ENCODE measurements around the gene ZNF579.

ZNF579 gene

GRCh38 chr19:55580628-55581144 lies at the start of gene ZNF579:
TSS of gene ZNF579 (minus strand) at chr19:55580848. CDS start at chr19:55579639, 1,209 bp downstream.
- DNase-seq: peak; percentile 72 to 86

DNA sequence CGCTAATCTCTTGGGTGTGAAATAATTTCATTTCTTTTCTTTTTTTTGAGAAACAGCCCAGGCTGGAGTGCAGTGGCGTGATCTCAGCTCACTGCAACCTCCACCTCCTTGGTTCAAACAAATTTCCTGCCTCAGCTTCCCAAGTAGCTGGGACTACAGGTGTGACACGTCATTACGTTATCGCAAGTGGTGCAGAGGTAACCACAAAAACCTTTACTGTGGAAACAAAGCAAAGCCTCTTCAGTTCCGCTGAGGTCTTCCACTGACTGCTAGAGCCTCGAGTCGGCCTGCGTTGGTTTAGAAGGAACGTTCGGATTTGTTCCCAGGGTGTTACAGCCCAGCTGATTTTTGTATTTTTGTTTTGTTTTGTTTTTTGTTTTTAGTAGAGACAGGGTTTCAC lies 45.7 kb upstream of the ZNF579 start:
- no peak for DNase-seq

DNA sequence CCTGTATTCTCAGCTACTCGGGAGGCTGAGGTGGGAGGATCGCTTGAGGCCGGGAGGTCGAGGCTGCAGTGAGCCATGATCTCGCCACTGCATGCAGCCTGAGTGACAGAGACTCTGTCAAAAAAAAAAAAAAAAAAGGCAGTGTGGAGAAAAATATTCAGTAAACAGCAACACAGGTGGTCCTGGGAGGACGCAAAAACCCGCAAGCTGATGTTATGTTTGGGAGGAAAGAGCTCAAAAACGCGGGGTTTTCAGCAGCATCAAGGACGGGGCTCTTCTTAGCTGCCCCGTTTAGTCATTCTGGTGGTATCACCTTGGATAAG lies 44.3 kb upstream of the ZNF579 start:
- no peak for DNase-seq

DNA sequence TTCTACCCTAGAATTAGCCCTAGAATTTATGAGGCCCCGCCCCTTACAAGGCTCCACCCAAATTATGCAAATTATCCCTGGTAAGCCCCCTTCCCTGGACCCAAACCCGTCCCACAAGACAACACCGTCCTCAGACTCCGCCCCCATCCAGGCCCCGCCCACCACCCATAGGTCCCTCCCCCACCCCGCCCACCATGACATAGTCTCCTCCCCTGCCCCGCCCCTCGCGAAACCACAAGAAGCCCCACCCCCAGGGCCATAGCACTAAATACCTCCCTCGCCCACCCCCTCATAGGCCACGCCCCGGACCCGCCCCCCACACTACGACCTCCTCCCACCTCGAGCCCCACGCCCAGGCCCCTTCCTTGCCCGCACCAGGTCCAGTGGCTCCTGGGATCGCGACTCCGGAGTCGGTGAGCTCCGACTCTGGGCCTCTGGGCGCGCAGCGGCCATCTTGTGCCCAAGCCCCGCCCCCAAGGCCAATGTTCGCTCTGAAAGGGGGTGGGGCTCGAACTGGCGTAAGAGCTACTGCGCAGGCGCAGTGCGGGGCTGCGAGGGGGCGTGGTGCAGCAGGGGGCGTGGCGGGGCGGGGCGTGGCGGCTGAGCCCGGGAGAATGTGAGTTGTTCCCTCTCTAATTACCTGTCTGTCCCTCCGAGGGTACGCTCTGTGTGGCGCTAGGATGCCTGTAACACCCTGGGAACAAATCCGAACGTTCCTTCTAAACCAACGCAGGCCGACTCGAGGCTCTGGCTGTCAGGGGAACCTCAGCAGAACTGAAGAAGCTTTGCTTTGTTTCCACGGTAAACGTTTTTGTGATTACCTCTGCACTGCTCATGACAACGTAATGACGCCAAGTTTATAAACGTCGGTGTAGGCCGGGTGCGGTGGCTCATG lies 43.7 kb upstream of the ZNF579 start, which contains the start of gene ZNF784:
Gene ZNF784, minus strand, starts transcription at position 458 of the 895 bp plus-strand sequence. Its CDS starts 5 bp downstream, at position 453.
- peak; percentile 82 to 98 for DNase-seq

DNA sequence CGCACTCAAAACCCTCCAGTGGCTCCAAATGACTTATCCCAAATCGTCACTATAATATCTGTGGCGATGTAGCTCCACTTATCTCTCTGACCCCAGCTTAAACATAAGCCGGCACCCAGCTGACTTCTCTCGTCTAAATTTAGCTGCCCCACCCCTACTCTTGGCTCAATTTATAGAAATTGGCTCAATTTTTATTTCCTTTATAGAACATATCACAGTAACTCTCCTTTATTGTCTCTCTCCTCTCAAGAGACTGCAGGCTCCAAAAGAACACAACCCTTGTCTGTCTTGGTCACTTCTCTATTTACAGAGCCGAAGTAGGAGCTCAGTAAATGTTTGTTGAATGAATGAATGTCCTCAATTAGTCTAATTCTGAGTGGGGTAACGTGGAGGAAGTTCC lies 42.9 kb upstream of the ZNF579 start:
- DNase-seq: no peak

- no peak for DNase-seq
Observed at GRCh38 chr19:55623130-55623529, 42.5 kb upstream of the ZNF579 start.

DNA sequence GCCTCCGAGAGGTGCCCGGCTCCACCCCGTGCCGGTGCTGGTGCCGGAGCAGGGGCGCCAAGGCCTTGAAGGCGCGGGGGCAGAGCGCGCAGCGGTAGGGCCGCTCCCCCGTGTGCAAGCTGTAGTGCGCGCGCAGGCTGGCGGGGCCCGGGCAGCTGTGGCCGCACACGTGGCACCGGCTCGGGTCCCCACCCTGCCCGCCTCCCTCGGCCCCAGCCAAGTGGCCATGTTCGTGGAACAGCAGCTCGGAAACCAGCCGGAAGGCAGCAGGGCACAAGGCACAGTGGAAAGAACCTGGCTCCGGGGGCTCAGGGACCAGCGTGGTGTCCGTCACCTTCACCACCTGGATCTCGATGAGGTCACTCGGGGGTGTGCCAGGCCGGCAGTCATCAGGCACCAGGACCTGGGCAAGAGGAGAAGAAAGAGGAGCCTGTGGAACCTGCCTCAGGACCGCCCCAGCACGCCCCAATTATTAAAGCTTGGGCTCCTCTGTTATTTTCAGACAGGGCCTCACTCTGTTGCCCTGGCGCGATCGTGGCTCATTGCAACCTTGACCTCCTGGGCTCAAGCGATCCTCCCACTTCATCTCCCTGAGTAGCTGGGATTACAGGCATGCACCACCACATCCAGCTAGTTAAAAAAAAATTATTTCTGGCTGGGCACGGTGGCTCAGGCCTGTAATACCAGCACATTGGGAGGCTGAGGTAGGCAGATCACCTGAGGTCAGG lies 41.8 kb upstream of the ZNF579 start:
- no peak for DNase-seq

DNA sequence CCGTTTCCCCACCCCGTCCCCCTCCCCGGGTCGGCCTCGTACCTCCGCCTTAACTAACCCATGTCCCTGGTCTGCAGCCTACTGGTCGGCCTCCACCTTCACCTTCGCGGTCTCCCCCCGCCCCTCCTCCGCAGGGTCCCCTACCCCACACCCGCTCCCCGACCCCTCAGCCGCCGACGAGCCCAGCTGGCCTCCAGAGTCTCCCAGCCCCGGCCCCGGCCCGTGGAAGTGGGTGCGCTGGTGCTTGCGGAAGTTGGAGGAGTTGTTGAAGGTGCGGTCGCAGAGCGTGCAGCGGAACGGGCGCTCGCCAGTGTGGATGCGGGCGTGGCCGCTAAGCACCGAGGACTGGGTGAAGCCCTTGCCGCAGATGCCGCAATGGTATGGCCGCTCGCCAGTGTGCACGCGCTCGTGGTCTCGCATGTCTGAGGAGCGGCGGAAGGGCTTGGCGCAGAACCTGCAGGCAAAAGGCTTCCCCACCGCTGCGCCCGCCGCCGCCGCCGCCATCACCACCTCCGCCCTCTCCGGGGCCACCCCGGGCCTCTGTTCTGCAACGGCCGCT lies 41.1 kb upstream of the ZNF579 start:
- no peak for DNase-seq

GRCh38 chr19:55621205-55621672 lies 40.6 kb upstream of the ZNF579 start:
- no peak for DNase-seq

GRCh38 chr19:55620410-55621204 lies 40.0 kb upstream of the ZNF579 start:
- DNase-seq: peak; percentile 64 to 69

DNA sequence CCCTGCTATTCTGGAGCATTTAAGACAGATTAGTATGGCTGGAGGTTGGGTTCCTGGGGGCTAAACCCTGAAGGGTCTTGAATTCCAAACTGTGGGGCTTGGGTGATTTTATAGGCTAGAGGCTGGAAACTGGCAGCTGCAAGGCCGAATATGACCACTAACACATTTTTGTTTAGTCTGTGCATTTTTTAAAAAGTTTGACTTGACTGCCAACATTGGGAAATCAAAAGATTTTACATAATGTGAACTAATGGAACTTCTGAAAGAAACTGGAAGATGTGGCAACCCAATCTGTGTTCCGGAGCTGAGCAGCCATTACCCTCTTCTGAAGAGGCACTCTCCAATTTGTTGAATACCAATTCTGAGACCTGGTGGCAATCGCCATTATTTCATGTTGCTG lies 38.6 kb upstream of the ZNF579 start:
- DNase-seq: peak; percentile 57 to 74

DNA sequence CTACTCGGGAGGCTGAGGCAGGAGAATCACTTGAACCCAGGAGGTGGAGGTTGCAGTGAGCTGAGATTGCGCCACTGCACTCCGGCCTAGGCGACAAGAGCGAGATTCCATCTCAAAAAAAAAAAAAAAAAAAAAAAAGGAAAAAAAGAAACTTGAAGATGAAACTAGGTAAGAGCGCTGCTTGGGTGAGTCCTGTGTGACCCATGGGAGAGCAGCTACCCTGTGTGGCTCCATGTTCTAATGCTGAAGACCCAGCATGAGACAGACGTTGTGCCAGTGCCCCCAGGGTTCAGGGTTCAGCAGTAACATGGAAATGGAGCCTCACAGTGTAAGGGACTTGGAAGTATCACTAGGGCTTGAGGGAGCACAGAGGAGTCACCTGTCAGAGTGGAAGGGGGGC lies 37.8 kb upstream of the ZNF579 start:
- DNase-seq: no peak

DNA sequence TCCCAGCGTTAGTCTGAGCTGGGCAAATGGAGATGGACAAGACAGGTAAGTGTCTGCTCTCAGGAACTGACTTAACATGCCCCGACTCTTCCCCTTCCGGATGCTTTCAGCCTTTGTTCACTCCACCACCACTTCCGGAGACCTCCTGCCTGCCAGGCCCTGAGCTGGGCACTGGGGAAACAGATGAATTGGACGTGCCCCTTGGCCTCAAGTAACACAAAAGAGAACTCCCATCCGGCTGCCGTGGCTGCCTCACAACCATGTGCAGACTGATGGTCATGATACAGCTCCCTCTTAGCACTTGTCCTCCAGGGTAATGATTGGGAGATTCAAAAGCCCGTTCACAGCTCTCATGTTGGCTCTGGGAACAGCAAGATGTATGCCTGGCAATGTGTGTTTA lies 36.8 kb upstream of the ZNF579 start:
- no peak for DNase-seq

DNA sequence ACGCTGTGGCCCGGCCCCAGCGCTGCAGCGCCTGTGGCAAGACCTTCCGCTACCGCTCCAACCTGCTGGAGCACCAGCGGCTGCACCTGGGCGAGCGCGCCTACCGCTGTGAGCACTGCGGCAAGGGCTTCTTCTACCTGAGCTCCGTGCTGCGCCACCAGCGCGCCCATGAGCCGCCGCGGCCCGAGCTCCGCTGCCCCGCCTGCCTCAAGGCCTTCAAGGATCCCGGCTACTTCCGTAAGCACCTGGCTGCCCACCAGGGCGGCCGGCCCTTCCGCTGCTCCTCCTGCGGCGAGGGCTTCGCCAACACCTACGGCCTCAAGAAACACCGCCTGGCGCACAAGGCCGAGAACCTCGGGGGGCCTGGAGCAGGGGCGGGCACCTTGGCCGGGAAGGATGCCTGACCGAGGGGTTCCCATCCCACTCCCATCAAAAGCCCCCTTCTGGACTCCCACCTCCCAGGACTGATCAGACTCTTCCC lies 35.8 kb upstream of the ZNF579 start:
- no peak for DNase-seq

GRCh38 chr19:55615543-55616394 lies 35.1 kb upstream of the ZNF579 start:
- no peak for DNase-seq

- DNase-seq: no peak
Observed at GRCh38 chr19:55614711-55615542, 34.3 kb upstream of the ZNF579 start.

GRCh38 chr19:55613930-55614710 lies 33.5 kb upstream of the ZNF579 start:
- DNase-seq: no peak

DNA sequence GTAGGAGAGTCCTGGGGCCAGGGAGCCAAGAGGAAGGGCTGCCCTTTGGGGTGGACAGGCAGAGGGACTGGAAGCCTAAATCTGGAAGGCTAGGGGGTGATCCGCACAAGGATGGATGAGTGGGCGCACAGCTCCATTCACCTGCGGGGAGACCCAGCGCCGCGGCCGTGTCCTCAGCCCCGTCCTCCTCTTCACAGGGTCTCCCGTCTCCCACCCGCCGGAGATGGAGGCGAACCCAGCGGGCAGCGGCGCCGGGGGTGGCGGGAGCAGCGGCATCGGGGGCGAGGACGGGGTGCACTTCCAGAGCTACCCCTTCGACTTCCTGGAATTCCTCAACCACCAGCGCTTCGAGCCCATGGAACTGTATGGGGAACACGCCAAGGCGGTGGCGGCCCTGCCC lies 32.7 kb upstream of the ZNF579 start:
- DNase-seq: no peak

DNA sequence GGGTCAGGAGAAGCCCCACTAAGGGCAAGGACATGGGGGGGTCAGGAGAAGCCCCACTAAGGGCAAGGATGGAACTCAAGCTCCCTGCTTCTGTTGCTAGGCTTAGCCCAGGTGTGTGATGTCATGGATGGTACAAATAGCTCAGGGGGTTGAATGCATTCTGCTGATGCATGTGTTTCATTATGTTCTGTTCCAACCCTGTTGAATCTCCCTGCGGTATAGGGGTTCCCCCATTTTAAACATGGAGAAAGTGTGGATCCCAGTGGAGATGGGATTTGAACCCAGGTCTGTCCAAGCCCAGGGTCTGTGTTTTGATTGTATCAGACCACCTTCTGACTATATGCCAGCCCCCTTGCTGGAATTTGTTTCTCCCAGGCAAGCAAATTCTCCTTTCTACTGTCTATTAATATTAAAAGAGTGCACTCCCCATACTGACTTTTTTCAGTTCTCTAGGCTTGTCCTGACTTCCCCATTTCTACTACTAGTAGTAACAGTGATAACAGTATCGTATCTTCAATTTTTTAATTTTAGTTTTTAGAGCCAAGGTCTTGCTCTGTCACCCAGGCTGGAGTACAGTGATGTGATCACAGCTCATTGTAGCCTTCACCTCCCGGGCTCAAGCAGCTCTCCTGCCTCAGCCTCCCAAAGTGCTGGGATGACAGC lies 31.5 kb upstream of the ZNF579 start:
- no peak for DNase-seq

All from inflammatory macrophage treated with lipopolysaccharide for 1 hour (primary cell).